Trophoblast cell (in vitro differentiated cells and primary cell): Measurements from ENCODE around the gene TPBGL.

Experiments used
- DNase-seq, 2 donors: peaks; one replicate each; pipeline ENCODE4 v3.0.0-alpha.2; 2016
- H2AFZ ChIP-seq: 2 replicates; pipeline ENCODE4 v1.6.1; 2013; ENCODE audit warnings: low read length, moderate library complexity, mild to moderate bottlenecking; ENCODE audit not compliant: insufficient read depth, poor library complexity
- H2AK5ac ChIP-seq: 2 replicates; pipeline ENCODE4 v1.6.1; 2013; ENCODE audit warnings: mild to moderate bottlenecking, low read length
- H2BK120ac ChIP-seq: 2 replicates; pipeline ENCODE4 v1.6.1; 2013; ENCODE audit warnings: low read length, mild to moderate bottlenecking, moderate library complexity; ENCODE audit not compliant: insufficient read depth, poor library complexity
- H2BK12ac ChIP-seq: 2 replicates; pipeline ENCODE4 v1.6.1; 2013; ENCODE audit warnings: mild to moderate bottlenecking, low read length, moderate library complexity
- H2BK5ac ChIP-seq: 2 replicates; pipeline ENCODE4 v1.6.1; 2013; ENCODE audit warnings: low read length, low read depth, moderate library complexity, mild to moderate bottlenecking; ENCODE audit not compliant: poor library complexity
- H3K14ac ChIP-seq: 2 replicates; pipeline ENCODE4 v1.6.1; 2013; ENCODE audit warnings: mild to moderate bottlenecking, low read length
- H3K18ac ChIP-seq: 2 replicates; pipeline ENCODE4 v1.6.1; 2013; ENCODE audit warnings: mild to moderate bottlenecking, low read length
- H3K23ac ChIP-seq: 2 replicates; pipeline ENCODE4 v1.6.1; 2013; ENCODE audit warnings: low read length
- H3K27ac ChIP-seq: 2 replicates; pipeline ENCODE4 v1.5.1; 2013; ENCODE audit warnings: low read depth, mild to moderate bottlenecking, inconsistent platforms, low read length, moderate library complexity
- H3K27me3 ChIP-seq: 2 replicates; pipeline ENCODE4 v1.6.1; 2013; ENCODE audit warnings: inconsistent platforms, mild to moderate bottlenecking, low read length, moderate library complexity; ENCODE audit not compliant: insufficient read depth
- H3K36me3 ChIP-seq, 2 experiments: 1 replicate in 1 of 2; 2 replicates in 1 of 2; pipeline ENCODE4 v1.6.1; 2013; ENCODE audit warnings: low read length in 2 of 2, mild to moderate bottlenecking in 2 of 2, moderate library complexity in 1 of 2; ENCODE audit not compliant: insufficient read depth in 2 of 2, control insufficient read depth in 1 of 2
- H3K4ac ChIP-seq: 2 replicates; pipeline ENCODE4 v1.6.1; 2013; ENCODE audit warnings: low read depth, mild to moderate bottlenecking, low read length, moderate library complexity
- H3K4me1 ChIP-seq, 2 experiments: 1 replicate in 1 of 2; 2 replicates in 1 of 2; pipeline ENCODE4 v1.6.1; 2013; ENCODE audit warnings: low read length in 2 of 2, mild to moderate bottlenecking in 2 of 2, moderate library complexity in 1 of 2; ENCODE audit not compliant: insufficient read depth in 2 of 2, control insufficient read depth in 1 of 2
- H3K4me2 ChIP-seq: 2 replicates; pipeline ENCODE4 v1.6.1; 2013; ENCODE audit warnings: inconsistent platforms, mild to moderate bottlenecking, low read length, moderate library complexity
- H3K4me3 ChIP-seq: 2 replicates; pipeline ENCODE4 v1.5.1; 2013; ENCODE audit warnings: mild to moderate bottlenecking, low read depth, low read length, inconsistent platforms
- H3K79me1 ChIP-seq: one replicate; pipeline ENCODE4 v1.6.1; 2013; ENCODE audit warnings: low read length
- H3K79me2 ChIP-seq: 2 replicates; pipeline ENCODE4 v1.6.1; 2013; ENCODE audit warnings: low read length, mild to moderate bottlenecking; ENCODE audit not compliant: control insufficient read depth, insufficient read depth, poor library complexity
- H3K9ac ChIP-seq: 2 replicates; pipeline ENCODE4 v1.6.1; 2013; ENCODE audit warnings: mild to moderate bottlenecking, low read length
- H3K9me3 ChIP-seq: 2 replicates; pipeline ENCODE4 v1.6.1; 2013; ENCODE audit warnings: low read depth, mild to moderate bottlenecking, control low read depth, inconsistent platforms, low read length; ENCODE audit not compliant: insufficient read depth
- H4K12ac ChIP-seq: 2 replicates; pipeline ENCODE4 v1.6.1; 2013; ENCODE audit warnings: low read depth, mild to moderate bottlenecking, low read length, moderate library complexity
- H4K8ac ChIP-seq: 2 replicates; pipeline ENCODE4 v1.6.1; 2013; ENCODE audit warnings: low read depth, mild to moderate bottlenecking, low read length, moderate library complexity
- H4K91ac ChIP-seq: one replicate; pipeline ENCODE4 v1.6.1; 2013; ENCODE audit warnings: low read depth, mild to moderate bottlenecking, low read length, moderate library complexity
- WGBS: extraction: QIAGEN DNeasy Blood & Tissue Kit; methylation state at CpG from one replicate; pipeline ENCODE4 v1.1.7; 2013; ENCODE audit warnings: missing lambda C conversion rate; ENCODE audit not compliant: insufficient read length, insufficient coverage; ENCODE audit errors: extremely low coverage; 5-methylcytosine and 5-hydroxymethylcytosine counted together

Gene TPBGL

GRCh38 chr11:75242722-75243600 is 2.4 kb downstream of the TPBGL start:
- Histone ChIP-seq H3K23ac (no peak overlapping the region), H2BK120ac (no peak overlapping the region), H3K9ac (no peak overlapping the region), H2BK5ac (no peak overlapping the region), H4K12ac (no peak overlapping the region), H2BK12ac (no peak overlapping the region), H3K36me3 (no peaks in the 10 kb centered on the region), H3K79me2 (no peaks in the 10 kb centered on the region), H3K4me3 (no peak overlapping the region), H3K27me3 (peaks cover 37% of the 10 kb centered on the region), H3K9me3 (peaks cover 11% of the 10 kb centered on the region), H3K18ac (no peak overlapping the region), H3K4me2 (no peak overlapping the region), H3K14ac (no peak overlapping the region), H3K4me1 (peaks cover 5 to 9% of the 10 kb centered on the region in 2 experiments), H4K8ac (no peak overlapping the region), H3K27ac (no peak overlapping the region), H2AK5ac (no peak overlapping the region), H3K4ac (no peak overlapping the region), H4K91ac (no peak overlapping the region), H2AFZ (no peak overlapping the region), H3K79me1 (no peaks in the 10 kb centered on the region)
- DNase-seq = no peak
- no CpG with 5 or more reads among the region's 16 CpGs for WGBS

GRCh38 chr11:75244052-75244814 is 3.7 kb downstream of the TPBGL start:
- H3K4me1 ChIP-seq = peaks cover 5 to 9% of the 10 kb centered on the region in 2 experiments
- no peak overlapping the region for H3K4me3 ChIP-seq
- H2BK5ac ChIP-seq = no peak overlapping the region
- no peak overlapping the region for H4K91ac ChIP-seq
- no peak overlapping the region for H3K27ac ChIP-seq
- H2BK12ac ChIP-seq = no peak overlapping the region
- no peak overlapping the region for H2BK120ac ChIP-seq
- H3K9me3 ChIP-seq = peaks cover 11% of the 10 kb centered on the region
- whole genome bisulfite sequencing = no CpG with 5 or more reads among the region's 10 CpGs
- H3K14ac ChIP-seq = no peak overlapping the region
- H3K4ac ChIP-seq = no peak overlapping the region
- H2AFZ ChIP-seq = no peak overlapping the region
- no peak overlapping the region for H4K8ac ChIP-seq
- H3K23ac ChIP-seq = no peak overlapping the region
- H2AK5ac ChIP-seq = no peak overlapping the region
- no peak overlapping the region for H3K4me2 ChIP-seq
- no peaks in the 10 kb centered on the region for H3K79me1 ChIP-seq
- H3K9ac ChIP-seq = no peak overlapping the region
- H3K36me3 ChIP-seq = no peaks in the 10 kb centered on the region
- no peaks in the 10 kb centered on the region for H3K79me2 ChIP-seq
- no peak overlapping the region for H4K12ac ChIP-seq
- H3K18ac ChIP-seq = no peak overlapping the region
- peaks cover 36% of the 10 kb centered on the region for H3K27me3 ChIP-seq
- no peak for DNase-seq

DNA sequence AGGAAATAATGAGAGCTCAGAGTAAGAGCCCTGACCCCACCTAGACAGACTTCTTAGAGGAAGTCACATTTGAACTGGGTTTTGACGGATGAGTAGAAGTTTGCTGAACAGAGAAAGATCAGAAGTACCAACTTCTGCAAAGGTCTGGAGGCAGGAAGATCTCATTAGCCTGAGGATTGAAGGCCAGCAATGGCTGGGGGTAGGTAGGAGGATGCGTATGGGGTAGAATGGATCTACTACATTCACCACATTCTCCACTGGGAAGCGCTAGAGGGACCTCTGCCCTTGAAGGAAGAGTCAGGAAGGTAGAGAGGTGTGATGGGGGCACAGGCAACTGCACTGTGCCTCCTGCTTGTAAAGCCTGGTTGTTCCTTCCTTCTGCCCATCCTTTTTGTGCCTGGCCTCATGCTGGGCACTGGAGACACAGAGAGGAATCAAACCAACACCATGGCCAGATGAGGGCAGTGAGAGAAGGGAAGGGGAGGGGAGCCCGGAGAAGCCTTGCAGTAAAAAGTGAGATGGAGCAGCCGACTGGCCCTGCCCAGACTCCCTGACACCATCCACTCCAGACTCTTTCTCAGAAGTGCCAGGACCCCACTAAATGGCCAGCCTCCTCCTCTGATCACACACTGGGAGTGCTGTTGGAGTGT is 4.9 kb downstream of the TPBGL start:
- Histone ChIP-seq H3K14ac (no peak overlapping the region), H2BK5ac (no peak overlapping the region), H2AK5ac (no peak overlapping the region), H3K18ac (no peak overlapping the region), H2BK120ac (no peak overlapping the region), H3K4me1 (peaks cover 5 to 9% of the 10 kb centered on the region in 2 experiments), H3K4me3 (no peak overlapping the region), H3K36me3 (no peaks in the 10 kb centered on the region), H3K9me3 (peaks cover 11% of the 10 kb centered on the region), H3K23ac (no peak overlapping the region), H3K4ac (no peak overlapping the region), H3K27ac (no peak overlapping the region), H3K9ac (no peak overlapping the region), H4K91ac (no peak overlapping the region), H3K79me2 (no peaks in the 10 kb centered on the region), H3K4me2 (no peak overlapping the region), H4K12ac (no peak overlapping the region), H2BK12ac (no peak overlapping the region), H3K79me1 (no peaks in the 10 kb centered on the region), H2AFZ (no peak overlapping the region), H4K8ac (no peak overlapping the region), H3K27me3 (peaks cover 24% of the 10 kb centered on the region)
- peak in 1 of 2 donors; percentile 21 for DNase-seq
- no CpG with 5 or more reads among the region's 5 CpGs for WGBS

DNA sequence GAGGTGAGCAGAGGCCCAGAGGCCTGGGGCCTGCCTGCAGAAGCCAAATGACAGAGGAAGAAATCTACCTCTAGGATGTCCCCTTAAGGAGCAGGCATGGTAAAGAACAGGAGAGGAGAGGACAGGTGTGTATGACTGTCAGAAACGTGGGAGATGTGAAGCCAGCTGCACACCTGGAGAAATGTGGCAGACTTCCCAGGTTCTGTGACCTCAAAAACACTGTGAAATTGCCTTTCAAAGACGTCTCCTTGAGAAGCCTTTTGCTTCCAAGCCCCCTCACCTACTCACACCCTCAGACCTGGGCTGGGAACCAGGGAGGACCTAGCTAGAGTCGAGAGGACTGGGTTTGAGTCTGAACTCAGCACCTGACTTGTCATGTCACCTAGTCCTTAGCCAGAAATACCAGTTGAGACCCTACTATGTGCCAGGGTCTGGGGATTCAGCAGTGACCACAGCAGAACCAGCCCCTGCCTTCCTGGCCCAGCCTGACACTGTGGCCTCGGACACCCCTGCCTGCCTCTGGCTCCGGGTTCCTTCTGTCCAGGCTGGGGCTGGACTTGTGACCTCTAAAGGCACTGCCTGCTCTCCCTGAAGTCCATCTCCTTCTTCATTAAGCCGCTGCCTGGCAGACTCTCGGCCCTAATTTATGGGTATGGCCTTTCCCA is 5.6 kb downstream of the TPBGL start:
- no peak overlapping the region for H3K23ac ChIP-seq
- H3K14ac ChIP-seq = no peak overlapping the region
- peaks cover 9% of the 10 kb centered on the region for H3K9me3 ChIP-seq
- H3K18ac ChIP-seq = no peak overlapping the region
- H3K36me3 ChIP-seq = no peaks in the 10 kb centered on the region
- no peak overlapping the region for H2AFZ ChIP-seq
- H3K4me2 ChIP-seq = no peak overlapping the region
- H4K12ac ChIP-seq = no peak overlapping the region
- H4K8ac ChIP-seq = no peak overlapping the region
- no peak overlapping the region for H3K4me3 ChIP-seq
- H2AK5ac ChIP-seq = no peak overlapping the region
- H4K91ac ChIP-seq = no peak overlapping the region
- H3K4ac ChIP-seq = no peak overlapping the region
- no peaks in the 10 kb centered on the region for H3K79me1 ChIP-seq
- DNase-seq = no peak
- no peak overlapping the region for H2BK120ac ChIP-seq
- H3K4me1 ChIP-seq = peaks cover 2 to 4% of the 10 kb centered on the region in 2 experiments
- no peak overlapping the region for H2BK5ac ChIP-seq
- no peaks in the 10 kb centered on the region for H3K79me2 ChIP-seq
- no peak overlapping the region for H3K27ac ChIP-seq
- no peak overlapping the region for H2BK12ac ChIP-seq
- no CpG with 5 or more reads among the region's 7 CpGs for WGBS
- peaks cover 18% of the 10 kb centered on the region for H3K27me3 ChIP-seq
- H3K9ac ChIP-seq = no peak overlapping the region
